PC-9 (cell line): ENCODE measurements around the gene CYP27C1.

Source experiments
- CTCF ChIP-seq: fragments of 200-600 bp; sonication (generic); conservative IDR thresholded peaks from 2 replicates; pipeline ENCODE4 v1.6.1; 2017; ENCODE audit warnings: mixed run types, antibody characterized with exemption, mild to moderate bottlenecking, moderate library complexity
- EZH2 ChIP-seq: fragments of 200-600 bp; sonication (generic); IDR thresholded peaks from 2 replicates; pipeline ENCODE4 v1.8.0; 2017; ENCODE audit warnings: antibody characterized with exemption, low read depth

- TF ChIP-seq CTCF = no peak
- no peak for TF ChIP-seq EZH2
These were observed 79.6 kb downstream of the CYP27C1 start for GRCh38 chr2:127140538-127140937.
